Keratinocyte (primary cell): ENCODE measurements around the gene MOK. TPM values are rescaled to one million over a fixed set of nuclear protein-coding genes. Genes with fewer than 3 reads are reported as not detected.

Experiments used
- DNase-seq: peaks from one replicate; pipeline ENCODE4 v3.0.0-alpha.2; 2011; ENCODE audit warnings: low read depth, missing footprints, low spot score
- FAIRE-seq: peaks from 2 replicates; lab custom pipeline; 2011; peaks lifted over from hg19 to GRCh38; lab: Jason Lieb, UNC
- H2AFZ ChIP-seq: 2 replicates; pipeline ENCODE4 v1.6.0; 2012; ENCODE audit warnings: low read length, control low read depth, inconsistent platforms; ENCODE audit not compliant: control insufficient read depth
- H3K27ac ChIP-seq: 2 replicates; pipeline ENCODE4 v1.5.1; 2011; ENCODE audit warnings: low read length; ENCODE audit not compliant: control insufficient read depth, insufficient read depth
- H3K27me3 ChIP-seq: 3 replicates; pipeline ENCODE4 v1.6.0; 2011; ENCODE audit warnings: low read length; ENCODE audit not compliant: control insufficient read depth, insufficient read depth; ENCODE audit errors: extremely low read depth
- H3K36me3 ChIP-seq, 2 experiments: 2 replicates in 1 of 2; 3 replicates in 1 of 2; pipeline ENCODE4 v1.5.1; 2011; ENCODE audit warnings: low read length in 2 of 2, mild to moderate bottlenecking in 1 of 2; ENCODE audit not compliant: control insufficient read depth in 2 of 2, insufficient read depth in 2 of 2; ENCODE audit errors: extremely low read depth in 1 of 2
- H3K4me1 ChIP-seq: 3 replicates; pipeline ENCODE4 v1.5.1; 2011; ENCODE audit warnings: low read length; ENCODE audit not compliant: control insufficient read depth, insufficient read depth; ENCODE audit errors: extremely low read depth
- H3K4me2 ChIP-seq: 3 replicates; pipeline ENCODE4 v1.6.0; 2011; ENCODE audit warnings: low read depth, low read length; ENCODE audit not compliant: control insufficient read depth, insufficient read depth; ENCODE audit errors: extremely low read depth
- H3K4me3 ChIP-seq, 3 experiments: fragments of 200-600 bp in 1 of 3; sonication (generic) in 1 of 3; 2 replicates in 2 of 3; 3 replicates in 1 of 3; pipeline ENCODE4 v1.5.1; 2011 to 2016; ENCODE audit warnings: low read length in 3 of 3, mild to moderate bottlenecking in 3 of 3, control low read depth in 2 of 3, inconsistent platforms in 1 of 3, low read depth in 1 of 3, mixed read lengths in 1 of 3, mixed run types in 1 of 3, moderate library complexity in 1 of 3; ENCODE audit not compliant: control insufficient read depth in 2 of 3, insufficient read depth in 2 of 3; ENCODE audit errors: extremely low read depth in 1 of 3
- H3K79me2 ChIP-seq: 2 replicates; pipeline ENCODE4 v1.6.0; 2012; ENCODE audit warnings: low read length; ENCODE audit not compliant: control insufficient read depth, insufficient read depth
- H3K9ac ChIP-seq: 3 replicates; pipeline ENCODE4 v1.6.0; 2011; ENCODE audit warnings: low read length; ENCODE audit not compliant: control insufficient read depth, insufficient read depth; ENCODE audit errors: extremely low read depth
- H3K9me1 ChIP-seq: 3 replicates; pipeline ENCODE4 v1.6.0; 2011; ENCODE audit warnings: low read length; ENCODE audit not compliant: control insufficient read depth, insufficient read depth; ENCODE audit errors: extremely low read depth
- H3K9me3 ChIP-seq: 2 replicates; pipeline ENCODE4 v1.5.1; 2012; ENCODE audit warnings: low read depth, low read length; ENCODE audit not compliant: control insufficient read depth
- H4K20me1 ChIP-seq: 3 replicates; pipeline ENCODE4 v1.6.0; 2011; ENCODE audit warnings: low read length; ENCODE audit not compliant: control insufficient read depth, insufficient read depth; ENCODE audit errors: extremely low read depth
- EZH2 ChIP-seq: IDR thresholded peaks from one replicate; pipeline ENCODE4 v1.6.1; 2012; ENCODE audit warnings: inconsistent platforms, mild to moderate bottlenecking, low read length, moderate library complexity
- dilution Hi-C: fragments of 300-500 bp; cut with MboI; formaldehyde crosslinking; loops from one replicate; pipeline ENCODE4 v1.7.0; 2020; ENCODE audit warnings: low sequenced_read_pairs; ENCODE audit not compliant: extremely low pct_ligation_motif_present
- polyA plus RNA-seq, 5 experiments: library from polyadenylated mRNA; depleted of rRNA in 3 of 5; stranded (reverse) in 3 of 5; stranded (forward) in 1 of 5; unstranded in 1 of 5; fragments of >200 nt; gene quantifications; 1 replicate in 1 of 5; 2 replicates in 3 of 5; 3 replicates in 1 of 5; pipeline versions ENCODE4 v1.2.1 to v1.2.3, GENCODE V29; 2011 to 2012; ENCODE audit warnings: missing spikeins in 2 of 5, low read depth in 1 of 5, low replicate concordance in 1 of 5
- TF ChIP-seq, protein P1 (sequence below), 3 experiments: IDR thresholded peaks in 1 of 3; conservative IDR thresholded peaks in 1 of 3; optimal IDR thresholded peaks in 1 of 3; 2 replicates in 2 of 3; 3 replicates in 1 of 3; pipeline versions ENCODE3 to v1.5.1; 2011; ENCODE audit warnings: low read length in 3 of 3, mild to moderate bottlenecking in 3 of 3, moderate library complexity in 2 of 3, control low read depth in 1 of 3, inconsistent platforms in 1 of 3; ENCODE audit not compliant: insufficient read depth in 2 of 3; ENCODE audit errors: extremely low read depth in 1 of 3

Gene MOK
- polyA plus RNA-seq, 1 donor (not counting 4 experiments of a cell fraction or from before 2014, with no cell fraction given) = 38.1 TPM

DNA sequence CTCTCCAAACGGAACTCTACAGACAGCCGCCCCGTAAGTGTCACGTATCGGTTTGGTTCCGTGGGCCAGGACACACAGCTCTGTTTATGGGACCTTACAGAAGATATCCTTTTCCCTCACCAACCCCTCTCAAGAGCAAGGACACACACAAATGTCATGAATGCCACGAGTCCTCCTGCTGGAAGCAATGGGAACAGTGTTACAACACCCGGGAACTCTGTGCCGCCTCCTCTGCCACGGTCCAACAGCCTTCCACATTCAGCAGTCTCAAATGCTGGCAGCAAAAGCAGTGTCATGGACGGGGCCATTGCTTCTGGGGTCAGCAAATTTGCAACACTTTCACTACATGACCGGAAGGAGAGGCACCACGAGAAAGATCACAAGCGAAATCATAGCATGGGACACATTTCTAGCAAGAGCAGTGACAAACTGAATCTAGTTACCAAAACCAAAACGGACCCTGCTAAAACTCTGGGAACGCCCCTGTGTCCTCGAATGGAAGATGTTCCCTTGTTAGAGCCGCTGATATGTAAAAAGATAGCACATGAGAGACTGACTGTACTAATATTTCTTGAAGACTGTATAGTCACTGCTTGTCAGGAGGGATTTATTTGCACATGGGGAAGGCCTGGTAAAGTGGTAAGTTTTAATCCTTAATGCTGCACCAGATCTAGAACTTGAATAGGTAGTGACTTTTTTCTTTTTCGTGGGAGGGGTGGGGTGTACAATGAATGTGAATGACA lies 95.6 kb downstream of the MOK start:
- H3K9me3 ChIP-seq = no peaks in the 10 kb centered on the region
- no peak for DNase-seq
- no peak for FAIRE-seq

GRCh38 chr14:102208741-102209140 lies 96.2 kb downstream of the MOK start:
- no peaks in the 10 kb centered on the region for H3K9me3 ChIP-seq
- FAIRE-seq (no peak), DNase-seq (no peak)
- H2AFZ ChIP-seq = no peak overlapping the region
- TF ChIP-seq, protein P1, sequence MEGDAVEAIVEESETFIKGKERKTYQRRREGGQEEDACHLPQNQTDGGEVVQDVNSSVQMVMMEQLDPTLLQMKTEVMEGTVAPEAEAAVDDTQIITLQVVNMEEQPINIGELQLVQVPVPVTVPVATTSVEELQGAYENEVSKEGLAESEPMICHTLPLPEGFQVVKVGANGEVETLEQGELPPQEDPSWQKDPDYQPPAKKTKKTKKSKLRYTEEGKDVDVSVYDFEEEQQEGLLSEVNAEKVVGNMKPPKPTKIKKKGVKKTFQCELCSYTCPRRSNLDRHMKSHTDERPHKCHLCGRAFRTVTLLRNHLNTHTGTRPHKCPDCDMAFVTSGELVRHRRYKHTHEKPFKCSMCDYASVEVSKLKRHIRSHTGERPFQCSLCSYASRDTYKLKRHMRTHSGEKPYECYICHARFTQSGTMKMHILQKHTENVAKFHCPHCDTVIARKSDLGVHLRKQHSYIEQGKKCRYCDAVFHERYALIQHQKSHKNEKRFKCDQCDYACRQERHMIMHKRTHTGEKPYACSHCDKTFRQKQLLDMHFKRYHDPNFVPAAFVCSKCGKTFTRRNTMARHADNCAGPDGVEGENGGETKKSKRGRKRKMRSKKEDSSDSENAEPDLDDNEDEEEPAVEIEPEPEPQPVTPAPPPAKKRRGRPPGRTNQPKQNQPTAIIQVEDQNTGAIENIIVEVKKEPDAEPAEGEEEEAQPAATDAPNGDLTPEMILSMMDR (optimal IDR thresholded peaks at IDR 0.05 in 1 of 3, IDR thresholded peaks at IDR 0.05 in 1 of 3, conservative IDR thresholded peaks at IDR 0.05 in 1 of 3; ENCODE audit: extremely low read depth in 1 of 3, insufficient read depth in 2 of 3, low read length in 3 of 3) = no peak
- TF ChIP-seq EZH2 = no peak
- H3K79me2 ChIP-seq = peaks cover 11% of the 10 kb centered on the region
- H3K36me3 ChIP-seq = peaks cover 13 to 17% of the 10 kb centered on the region in 2 experiments
- H3K4me1 ChIP-seq = no peaks in the 10 kb centered on the region
- H3K9me1 ChIP-seq = no peaks in the 10 kb centered on the region
- no peak overlapping the region for H3K4me2 ChIP-seq
- H3K9ac ChIP-seq = no peak overlapping the region
- H3K27me3 ChIP-seq = no peaks in the 10 kb centered on the region
- H3K4me3 ChIP-seq = no peak overlapping the region
- H3K27ac ChIP-seq = no peak overlapping the region
- no peaks in the 10 kb centered on the region for H4K20me1 ChIP-seq
- dilution Hi-C loops = no loop called here

More for the DNA sequence above, 95.6 kb downstream of the MOK start:
- Histone ChIP-seq H3K4me1 (no peaks in the 10 kb centered on the region), H3K36me3 (peaks cover 13 to 15% of the 10 kb centered on the region in 2 experiments), H3K4me2 (no peak overlapping the region), H3K9me1 (no peaks in the 10 kb centered on the region), H3K27ac (no peak overlapping the region), H2AFZ (no peak overlapping the region), H3K79me2 (peaks cover 9% of the 10 kb centered on the region), H4K20me1 (no peaks in the 10 kb centered on the region), H3K4me3 (no peak overlapping the region), H3K27me3 (no peaks in the 10 kb centered on the region), H3K9ac (no peak overlapping the region)
- dilution Hi-C loops = no loop called here
- TF ChIP-seq, protein P1 (optimal IDR thresholded peaks at IDR 0.05 in 1 of 3, IDR thresholded peaks at IDR 0.05 in 1 of 3, conservative IDR thresholded peaks at IDR 0.05 in 1 of 3; ENCODE audit: extremely low read depth in 1 of 3, insufficient read depth in 2 of 3, low read length in 3 of 3) = peak; percentile 20 to 48 (median 25)
- TF ChIP-seq EZH2 = no peak
